HG03139 (cell line): ENCODE results near the gene GPHN.

Experiments
- ATAC-seq: cut with Tn5 transposase; IDR thresholded peaks from one replicate; pipeline ENCODE4 v1.9.1; 2021; ENCODE audit not compliant: unreplicated experiment

Gene GPHN

DNA sequence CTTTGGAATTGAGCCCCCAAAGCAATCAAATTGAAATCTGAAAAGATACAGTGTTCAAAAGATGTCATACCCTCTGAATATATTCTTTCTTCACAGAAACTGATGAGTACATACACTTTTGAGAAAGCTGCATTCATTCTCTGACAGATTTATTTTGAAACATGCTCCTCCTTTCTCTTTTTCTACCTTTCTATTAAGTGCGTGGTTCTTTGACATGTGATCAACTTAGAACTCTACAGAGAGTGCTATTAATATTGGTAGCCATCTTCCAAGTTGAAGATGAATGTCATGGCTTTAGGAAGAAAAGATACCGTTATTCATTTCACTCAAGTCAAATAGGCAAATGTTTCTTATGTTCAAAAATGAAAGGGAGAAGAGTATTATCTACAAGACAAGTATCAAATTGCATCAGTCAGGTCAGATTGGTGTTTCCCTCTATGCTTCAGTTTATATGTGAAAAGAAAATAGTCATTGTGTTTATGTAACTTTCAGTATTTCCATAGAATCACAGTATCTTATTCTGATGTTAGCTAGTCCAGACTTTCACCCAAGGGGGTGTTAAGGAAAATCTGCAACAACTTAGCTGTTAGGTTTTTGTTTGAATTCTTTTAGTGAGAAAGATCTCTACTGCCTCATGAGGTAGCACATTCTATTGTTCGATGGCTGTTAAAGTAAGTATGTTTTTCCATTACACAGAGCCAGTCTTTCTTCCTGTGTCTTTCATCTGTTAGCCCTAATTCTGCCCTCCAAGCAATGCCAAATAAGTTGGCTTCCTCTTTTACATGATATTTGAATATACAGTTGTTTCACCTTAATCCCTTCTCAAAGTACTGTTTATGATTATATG is 625.9 kb downstream of the GPHN start:
- ATAC-seq = no peak

DNA sequence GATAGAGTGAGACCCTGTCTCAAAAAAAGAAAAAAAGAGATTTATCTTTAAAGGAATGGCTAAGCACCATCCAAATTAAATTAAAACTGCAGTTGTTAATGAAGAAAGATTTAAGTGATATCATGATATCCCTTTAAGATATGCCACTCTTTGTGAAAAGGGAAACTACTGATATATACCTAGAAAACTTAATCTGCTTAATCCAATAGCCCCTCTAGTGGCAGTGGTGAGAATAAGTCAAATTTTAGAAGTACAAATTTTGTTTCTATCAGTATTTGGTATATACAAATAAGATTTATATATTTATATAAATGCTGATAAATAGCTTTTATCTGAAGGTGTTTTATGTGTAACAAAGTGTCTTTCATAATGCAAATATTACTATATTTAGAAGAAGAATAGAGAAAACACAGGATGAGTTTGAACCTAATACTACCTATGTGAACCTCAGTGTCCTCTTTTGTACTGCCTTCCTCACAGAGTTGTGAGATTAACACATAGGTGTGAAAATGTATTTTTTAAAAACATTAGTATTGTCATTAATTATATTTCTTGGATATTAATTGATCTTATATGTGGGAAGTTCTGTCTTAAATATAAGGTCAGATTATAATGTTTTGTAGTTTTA is 629.9 kb downstream of the GPHN start:
- no peak for ATAC-seq

DNA sequence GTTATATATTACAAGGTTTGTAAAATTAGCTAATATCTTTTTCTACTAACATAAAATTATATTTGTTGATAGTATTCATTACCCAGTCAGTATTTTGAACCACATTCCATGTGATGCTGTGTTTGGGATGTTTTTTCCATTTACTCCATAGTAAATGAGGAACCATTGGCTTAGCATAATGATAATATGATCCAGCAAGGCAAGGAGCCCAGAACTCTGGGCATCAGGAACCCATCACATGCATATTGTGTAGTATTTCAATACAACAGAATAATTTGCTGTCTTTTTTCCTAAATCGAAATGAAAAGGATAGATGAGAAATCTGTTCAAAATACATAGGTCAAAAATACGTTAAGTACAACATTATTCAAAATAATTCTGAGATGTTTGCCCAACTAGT is 632.6 kb downstream of the GPHN start:
- ATAC-seq = no peak

GRCh38 chr14:67141146-67141900 is 633.4 kb downstream of the GPHN start:
- ATAC-seq = no peak

- ATAC-seq = no peak
These were observed 643.2 kb downstream of the GPHN start for GRCh38 chr14:67151082-67151666.

- ATAC-seq = no peak
These were observed 650.6 kb downstream of the GPHN start for GRCh38 chr14:67158566-67158965.

DNA sequence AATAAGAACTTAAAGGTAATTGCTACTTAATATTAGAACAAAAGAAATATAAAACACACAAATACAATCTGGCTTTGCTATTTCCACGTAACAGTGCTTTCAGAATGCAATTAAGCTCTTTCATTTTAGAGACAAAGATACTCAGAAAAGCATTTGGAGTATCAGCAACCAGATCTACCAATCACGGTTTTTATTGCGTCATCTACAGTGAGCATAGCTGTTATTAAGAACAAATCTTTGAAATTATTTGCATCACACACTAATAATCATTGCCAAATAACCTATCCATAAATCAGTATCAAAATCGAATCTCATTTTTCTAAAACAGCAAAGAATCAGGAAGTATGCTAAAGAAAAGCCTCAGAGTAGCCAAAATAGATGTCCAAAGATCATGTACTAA is 654.4 kb downstream of the GPHN start:
- ATAC-seq = no peak

DNA sequence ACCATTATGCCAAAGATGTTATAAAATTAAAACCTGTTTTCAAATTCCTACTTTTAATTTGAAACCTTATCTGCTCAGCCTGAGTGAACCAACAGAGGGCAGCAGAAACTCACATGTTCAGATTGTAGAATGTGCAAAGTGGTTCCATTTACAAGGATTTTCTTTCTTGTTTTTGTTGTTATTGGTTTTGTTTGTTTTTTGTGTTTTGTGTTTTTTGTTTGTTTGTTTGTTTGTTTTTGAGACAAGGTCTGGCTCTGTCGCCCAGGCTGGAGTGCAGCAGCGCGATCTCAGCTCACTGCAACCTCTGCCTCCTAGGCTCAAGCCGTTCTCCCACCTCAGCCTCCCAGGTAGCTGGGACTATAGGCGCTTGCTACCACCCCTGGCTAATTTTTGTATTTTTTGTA is 658.5 kb downstream of the GPHN start:
- ATAC-seq = no peak

GRCh38 chr14:67167420-67168109 is 659.6 kb downstream of the GPHN start:
- ATAC-seq = no peak

GRCh38 chr14:67168110-67168441 is 660.1 kb downstream of the GPHN start:
- no peak for ATAC-seq

DNA sequence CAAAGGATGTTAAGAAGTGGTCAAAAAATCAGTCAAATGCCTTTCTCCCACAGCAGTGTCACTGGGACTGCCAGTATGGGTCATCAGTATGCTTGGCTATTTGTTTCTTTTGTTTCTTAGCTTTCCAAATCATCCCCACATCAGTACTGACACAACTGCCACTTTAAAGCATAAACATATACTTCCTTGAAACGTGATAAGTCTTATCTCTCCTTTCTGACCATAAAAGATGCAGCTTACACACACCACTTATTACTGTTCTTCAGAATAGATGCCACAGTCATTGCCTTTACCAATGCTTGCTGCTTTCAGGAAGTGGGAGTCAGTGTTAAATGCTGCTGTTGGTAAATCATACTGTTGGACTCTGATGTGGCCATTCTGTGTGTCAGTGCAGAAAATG is 662.7 kb downstream of the GPHN start:
- no peak for ATAC-seq

GRCh38 chr14:67172056-67172455 is 664.1 kb downstream of the GPHN start:
- ATAC-seq = no peak

GRCh38 chr14:67172520-67172919 is 664.6 kb downstream of the GPHN start:
- ATAC-seq = no peak

GRCh38 chr14:67173719-67174118 is 665.8 kb downstream of the GPHN start:
- no peak for ATAC-seq

GRCh38 chr14:67186172-67186768 is 678.3 kb downstream of the GPHN start:
- ATAC-seq = no peak

DNA sequence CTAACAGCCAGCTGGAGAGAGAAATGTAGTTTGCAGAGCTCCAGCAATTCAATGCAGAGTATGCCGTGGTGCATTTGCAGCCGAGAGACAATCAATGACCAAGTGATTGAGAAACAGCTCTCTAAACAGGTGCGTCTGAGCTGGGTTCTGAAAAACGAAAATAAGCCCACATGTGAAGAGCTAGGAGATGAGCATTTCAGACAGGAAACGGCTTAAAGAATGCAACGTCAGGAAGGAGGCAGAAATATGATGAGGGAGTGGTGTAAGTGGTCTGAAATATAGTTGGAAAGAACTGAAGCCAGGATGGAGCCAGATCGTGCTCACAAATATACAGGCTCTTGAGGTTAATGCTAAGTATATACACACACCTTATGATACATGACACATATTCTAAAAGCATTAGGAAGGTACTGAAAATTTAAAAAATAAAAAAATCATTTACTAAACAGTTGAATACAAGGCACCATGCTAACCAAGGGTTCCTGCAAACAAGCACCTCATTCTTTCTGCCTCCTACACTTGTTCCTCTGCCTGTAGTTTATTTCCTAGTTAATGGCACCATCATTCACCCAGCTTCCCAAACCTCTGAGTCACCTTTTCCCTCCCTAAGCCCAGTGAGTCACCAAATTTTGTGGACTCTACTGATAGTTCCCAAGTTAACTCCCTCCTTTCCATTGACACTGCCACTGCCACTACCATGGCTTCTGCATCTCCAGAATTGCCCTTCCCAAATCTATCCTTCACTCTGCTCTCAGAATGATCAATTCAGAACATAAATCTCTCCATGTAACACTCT is 679.0 kb downstream of the GPHN start:
- no peak for ATAC-seq

DNA sequence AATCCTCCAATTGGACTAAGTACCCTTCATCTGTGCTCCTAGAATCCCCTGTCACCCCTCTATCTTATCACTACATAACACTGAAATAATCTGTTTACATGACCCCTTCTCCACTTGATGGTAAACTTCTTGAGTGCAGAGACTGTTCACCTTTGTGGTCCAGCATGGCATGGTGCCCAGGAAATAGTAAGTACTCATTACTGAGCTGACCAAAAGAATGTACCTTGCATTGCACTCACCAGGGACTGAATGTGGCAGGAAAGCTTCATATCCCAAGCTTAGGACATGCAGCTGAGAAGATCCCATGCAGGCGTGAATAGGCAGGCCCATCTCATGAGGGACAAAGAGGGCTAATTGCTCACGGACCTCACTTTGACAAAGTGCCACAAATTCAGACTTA is 679.9 kb downstream of the GPHN start:
- no peak for ATAC-seq

DNA sequence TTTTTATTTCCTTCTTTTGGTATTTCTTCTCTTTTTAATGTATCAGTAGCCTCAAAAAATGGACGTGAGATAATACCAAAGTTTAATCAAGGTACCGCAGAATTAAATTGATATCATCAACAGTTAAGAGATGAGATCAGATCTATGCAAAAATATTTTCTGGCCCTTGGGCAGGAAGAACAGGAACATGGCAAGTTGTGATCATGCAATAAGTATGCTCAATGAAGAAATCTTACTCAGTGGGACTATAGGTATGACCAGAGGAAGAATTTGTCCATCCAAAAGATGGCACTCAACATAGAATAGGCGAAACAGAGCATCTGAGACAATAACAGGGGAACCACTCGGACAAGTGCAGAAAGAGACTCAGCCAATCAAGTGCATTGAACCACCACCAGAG is 680.4 kb downstream of the GPHN start:
- no peak for ATAC-seq

GRCh38 chr14:67191768-67192290 is 683.9 kb downstream of the GPHN start:
- no peak for ATAC-seq

GRCh38 chr14:67192366-67192765 is 684.4 kb downstream of the GPHN start:
- no peak for ATAC-seq
